Right atrium auricular region (tissue), 2 donors: ENCODE measurements around the gene COA7. TPM values are rescaled to one million over a fixed set of nuclear protein-coding genes. Genes with fewer than 3 reads are reported as not detected.
"Not testable (repeated sequence)": the region's sequence is repeated elsewhere in the genome, so short reads cannot be mapped to it uniquely, and the experiment has no call there.

Source experiments
- DNase-seq: peaks from one replicate; pipeline ENCODE4 v3.0.0-alpha.2; 2019; ENCODE audit warnings: low spot score
- H3K27ac ChIP-seq, 2 donors: fragments of 200-600 bp; sonication (generic); 1 replicate in 1 of 2; 2 replicates in 1 of 2; pipeline ENCODE4 v1.5.1; 2016 to 2019
- H3K27me3 ChIP-seq, 2 donors: fragments of 200-600 bp; sonication (generic); one replicate each; pipeline versions ENCODE4 v1.5.1 to v1.6.0; 2017 to 2019
- H3K36me3 ChIP-seq: fragments of 200-600 bp; sonication (generic); one replicate; pipeline ENCODE4 v1.5.1; 2016
- H3K4me1 ChIP-seq, 2 donors: fragments of 200-600 bp; sonication (generic); one replicate each; pipeline versions ENCODE4 v1.5.1 to v1.6.0; 2017 to 2019
- H3K4me3 ChIP-seq, 2 donors: fragments of 200-600 bp; sonication (generic); 1 replicate in 1 of 2; 2 replicates in 1 of 2; pipeline ENCODE4 v1.5.1; 2017 to 2019; ENCODE audit warnings: mild to moderate bottlenecking in 1 of 2, moderate library complexity in 1 of 2
- H3K9me3 ChIP-seq, 2 donors: fragments of 200-600 bp; sonication (generic); one replicate each; pipeline ENCODE4 v1.5.1; 2019
- CTCF ChIP-seq, 2 donors: fragments of 200-600 bp; sonication (generic); IDR thresholded peaks; one replicate each; pipeline ENCODE4 v1.5.1; 2019; ENCODE audit warnings: antibody characterized with exemption in 2 of 2
- total RNA-seq, 2 donors: library from RNA; depleted of rRNA; stranded (reverse); fragments of >200 nt; gene quantifications; one replicate each; pipeline ENCODE4 v1.1.0, GENCODE V29; 2016

Gene COA7
- total RNA-seq, 2 donors from 2014 or later, result 8.7 to 10.6 TPM

GRCh38 chr1:52738893-52739292, 40.7 kb upstream of the COA7 start:
- no peak overlapping the region for H3K4me3 ChIP-seq
- no peak for DNase-seq
- H3K27me3 ChIP-seq, result no peaks in the 10 kb centered on the region
- H3K27ac ChIP-seq, result peak overlapping the region; percentile 26 to 60
- peaks cover 0 to 33% of the 10 kb centered on the region in 2 donors for H3K4me1 ChIP-seq
- no peaks in the 10 kb centered on the region for H3K9me3 ChIP-seq
- H3K36me3 ChIP-seq, result no peaks in the 10 kb centered on the region
- no peak for TF ChIP-seq CTCF (IDR thresholded peaks at IDR 0.05)

DNA sequence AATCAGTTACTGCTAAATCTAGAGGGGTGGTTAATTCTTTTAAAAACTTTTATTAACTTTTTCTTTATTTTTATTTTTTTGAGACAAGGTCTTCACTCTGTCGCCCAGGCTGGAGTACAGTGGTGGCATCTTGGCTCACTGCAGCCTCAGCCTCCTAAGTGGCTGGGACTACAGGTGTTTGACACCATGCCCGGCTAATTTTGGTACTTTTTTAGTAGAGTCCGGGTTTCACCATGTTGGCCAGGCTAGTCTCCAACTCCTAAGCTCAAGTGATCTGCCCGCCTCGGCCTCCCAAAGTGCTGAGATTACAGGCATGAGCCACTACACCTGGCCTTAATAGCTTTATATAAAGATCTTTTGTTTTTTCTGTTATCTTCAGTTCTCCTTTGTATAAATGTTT, 40.0 kb upstream of the COA7 start:
- Histone ChIP-seq H3K9me3 (no peaks in the 10 kb centered on the region), H3K4me3 (no peak overlapping the region), H3K36me3 (no peaks in the 10 kb centered on the region), H3K27me3 (no peaks in the 10 kb centered on the region), H3K27ac (peak overlapping the region; percentile 26 to 37), H3K4me1 (peaks cover 0 to 33% of the 10 kb centered on the region in 2 donors)
- no peak for DNase-seq
- TF ChIP-seq CTCF (IDR thresholded peaks at IDR 0.05), result no peak

GRCh38 chr1:52735371-52735770, 37.2 kb upstream of the COA7 start:
- not testable (repeated sequence) for H3K27me3 ChIP-seq, H3K4me3 ChIP-seq, H3K27ac ChIP-seq, H3K9me3 ChIP-seq, H3K36me3 ChIP-seq, DNase-seq
- H3K4me1 ChIP-seq, result peaks cover 0 to 33% of the 10 kb centered on the region in 2 donors

DNA sequence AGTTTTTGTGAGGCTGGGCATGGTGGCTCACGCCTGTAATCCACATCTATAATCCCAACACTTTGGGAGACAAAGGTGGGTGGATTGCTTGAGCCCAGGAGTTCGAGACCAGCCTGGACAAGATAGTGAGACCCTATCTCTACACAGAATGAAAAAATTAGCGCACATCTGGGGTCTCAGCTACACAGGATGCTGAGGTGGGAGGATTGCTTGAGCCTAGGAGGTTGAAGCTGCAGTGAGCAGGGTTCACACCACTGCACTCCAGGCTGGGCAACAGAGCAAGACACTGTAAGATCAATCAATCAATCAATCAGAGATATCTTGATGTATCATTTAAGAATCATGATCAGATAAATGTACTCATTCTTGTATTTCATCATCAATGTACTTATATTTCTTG, 35.2 kb upstream of the COA7 start:
- TF ChIP-seq CTCF (IDR thresholded peaks at IDR 0.05), result no peak
- no peak overlapping the region for H3K27ac ChIP-seq
- DNase-seq, result no peak
- peaks cover 7% of the 10 kb centered on the region for H3K36me3 ChIP-seq
- peaks cover 0 to 23% of the 10 kb centered on the region in 2 donors for H3K4me1 ChIP-seq
- H3K4me3 ChIP-seq, result no peak overlapping the region
- H3K27me3 ChIP-seq, result no peaks in the 10 kb centered on the region
- H3K9me3 ChIP-seq, result no peaks in the 10 kb centered on the region

DNA sequence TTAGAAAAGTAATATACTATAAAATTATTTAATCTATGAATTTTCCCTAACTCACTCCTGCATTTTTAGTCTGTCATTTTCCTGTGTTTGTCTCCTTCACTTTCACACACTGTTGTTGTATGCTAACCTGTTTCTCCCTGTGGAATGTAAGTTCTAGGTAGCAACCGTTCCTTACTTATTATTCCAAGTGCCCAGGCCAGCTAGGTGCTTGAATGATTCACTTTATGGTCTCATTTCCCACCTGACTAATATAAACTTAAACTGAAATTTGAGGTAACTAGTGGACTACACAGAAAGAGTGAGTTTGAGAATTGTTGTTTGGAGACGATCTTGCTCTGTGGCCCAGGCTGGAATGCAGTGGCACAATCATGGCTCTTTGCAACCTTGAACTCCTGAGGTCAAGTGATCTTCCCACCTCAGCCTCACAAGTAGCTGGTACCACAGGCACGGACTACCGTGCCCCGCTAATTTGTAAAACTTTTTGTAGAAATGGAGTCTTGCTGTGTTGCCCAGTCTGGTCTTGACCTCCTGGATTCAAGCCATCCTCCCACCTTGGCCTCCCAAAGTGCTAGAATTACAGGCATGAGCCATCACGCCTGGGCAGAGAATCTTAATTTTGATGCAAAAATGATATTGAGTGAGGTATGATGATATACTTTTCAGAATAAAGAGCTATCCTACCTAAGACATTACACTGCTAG, 30.0 kb upstream of the COA7 start:
- no peaks in the 10 kb centered on the region for H3K9me3 ChIP-seq
- TF ChIP-seq CTCF (IDR thresholded peaks at IDR 0.05), result no peak
- H3K36me3 ChIP-seq, result peaks cover 7% of the 10 kb centered on the region
- H3K4me1 ChIP-seq, result peaks cover 0 to 20% of the 10 kb centered on the region in 2 donors
- no peak for DNase-seq
- H3K27me3 ChIP-seq, result no peaks in the 10 kb centered on the region
- H3K27ac ChIP-seq, result no peak overlapping the region
- peak overlapping the region in 1 of 2 donors; percentile 93 for H3K4me3 ChIP-seq

DNA sequence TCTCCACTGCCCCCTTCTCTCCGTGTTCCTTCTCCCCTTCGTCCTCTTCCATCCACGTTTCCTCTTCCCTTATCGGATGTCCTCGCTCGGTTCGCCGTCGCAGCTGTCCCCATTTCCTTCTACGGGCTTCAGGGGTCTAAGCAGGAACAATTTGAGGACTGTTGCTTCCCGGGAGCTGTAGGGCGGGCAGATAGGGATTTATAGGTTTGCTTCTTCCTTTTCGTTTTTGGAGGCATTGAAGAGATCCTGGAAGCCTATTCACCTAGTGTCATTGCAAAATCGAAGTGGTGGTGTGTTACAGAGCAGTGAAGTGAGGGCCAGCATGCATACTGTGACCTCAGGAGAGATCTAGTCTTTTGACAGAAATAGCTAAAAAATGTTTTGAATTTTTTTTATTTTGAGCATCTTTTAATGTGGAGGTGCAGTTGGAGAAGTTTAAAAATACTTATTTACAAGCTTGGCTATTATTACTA, 29.0 kb upstream of the COA7 start:
- H3K4me3 ChIP-seq, result peak overlapping the region; percentile 93
- H3K27ac ChIP-seq, result peak overlapping the region; percentile 89 to 92
- peaks cover 0 to 20% of the 10 kb centered on the region in 2 donors for H3K4me1 ChIP-seq
- TF ChIP-seq CTCF (IDR thresholded peaks at IDR 0.05), result no peak
- H3K9me3 ChIP-seq, result no peaks in the 10 kb centered on the region
- DNase-seq, result no peak
- no peaks in the 10 kb centered on the region for H3K27me3 ChIP-seq
- peaks cover 6% of the 10 kb centered on the region for H3K36me3 ChIP-seq
